ENCODE data around the gene SLC22A7.

DNA sequence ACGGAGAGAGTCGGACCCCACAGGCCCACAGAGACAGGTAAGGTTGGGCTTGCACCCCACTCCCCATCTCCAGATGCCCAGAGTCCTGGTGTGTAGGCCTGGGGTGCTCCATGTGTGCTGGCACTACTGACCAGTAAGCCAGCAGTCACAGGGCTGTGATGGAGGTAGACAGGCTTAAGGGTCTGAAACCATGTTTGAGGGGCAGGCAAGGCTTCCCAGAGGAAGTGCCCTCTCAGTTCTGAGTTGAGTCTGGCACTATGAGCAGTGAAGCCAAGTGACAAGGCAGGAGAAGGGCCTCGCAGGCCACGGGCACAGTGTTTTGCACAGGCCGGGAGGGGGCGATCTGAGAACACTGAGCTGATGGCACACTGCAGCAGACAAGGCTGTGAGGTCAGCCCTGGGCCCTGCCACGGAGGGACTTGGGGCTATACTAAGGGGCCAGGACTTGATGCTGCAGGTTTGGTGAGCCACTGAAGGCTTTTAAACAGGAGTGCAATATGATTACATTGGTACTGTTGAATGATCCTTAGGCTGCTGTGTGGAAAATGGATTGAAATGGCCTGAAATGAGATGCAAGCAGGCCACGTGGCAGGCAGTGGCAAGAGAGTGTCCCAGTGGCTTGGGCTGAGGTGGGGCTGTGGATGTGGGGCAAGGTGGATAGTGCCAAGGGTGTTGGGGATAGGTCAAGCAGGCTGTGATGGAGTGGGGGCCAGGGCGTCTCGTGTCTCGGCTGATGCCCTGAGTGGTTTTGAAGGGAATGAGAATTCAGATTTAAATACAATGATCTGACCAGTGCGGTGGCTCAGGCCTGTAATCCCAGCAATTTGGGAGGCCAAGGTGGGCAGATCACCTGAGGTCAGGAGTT, 34.5 kb upstream of the SLC22A7 start:
- TF ChIP-seq, protein P1, sequence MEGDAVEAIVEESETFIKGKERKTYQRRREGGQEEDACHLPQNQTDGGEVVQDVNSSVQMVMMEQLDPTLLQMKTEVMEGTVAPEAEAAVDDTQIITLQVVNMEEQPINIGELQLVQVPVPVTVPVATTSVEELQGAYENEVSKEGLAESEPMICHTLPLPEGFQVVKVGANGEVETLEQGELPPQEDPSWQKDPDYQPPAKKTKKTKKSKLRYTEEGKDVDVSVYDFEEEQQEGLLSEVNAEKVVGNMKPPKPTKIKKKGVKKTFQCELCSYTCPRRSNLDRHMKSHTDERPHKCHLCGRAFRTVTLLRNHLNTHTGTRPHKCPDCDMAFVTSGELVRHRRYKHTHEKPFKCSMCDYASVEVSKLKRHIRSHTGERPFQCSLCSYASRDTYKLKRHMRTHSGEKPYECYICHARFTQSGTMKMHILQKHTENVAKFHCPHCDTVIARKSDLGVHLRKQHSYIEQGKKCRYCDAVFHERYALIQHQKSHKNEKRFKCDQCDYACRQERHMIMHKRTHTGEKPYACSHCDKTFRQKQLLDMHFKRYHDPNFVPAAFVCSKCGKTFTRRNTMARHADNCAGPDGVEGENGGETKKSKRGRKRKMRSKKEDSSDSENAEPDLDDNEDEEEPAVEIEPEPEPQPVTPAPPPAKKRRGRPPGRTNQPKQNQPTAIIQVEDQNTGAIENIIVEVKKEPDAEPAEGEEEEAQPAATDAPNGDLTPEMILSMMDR (conservative IDR thresholded peaks at IDR 0.05; ENCODE audit: low read depth in 2 of 2), result peak; percentile 72 to 98
- TF ChIP-seq, protein P2, sequence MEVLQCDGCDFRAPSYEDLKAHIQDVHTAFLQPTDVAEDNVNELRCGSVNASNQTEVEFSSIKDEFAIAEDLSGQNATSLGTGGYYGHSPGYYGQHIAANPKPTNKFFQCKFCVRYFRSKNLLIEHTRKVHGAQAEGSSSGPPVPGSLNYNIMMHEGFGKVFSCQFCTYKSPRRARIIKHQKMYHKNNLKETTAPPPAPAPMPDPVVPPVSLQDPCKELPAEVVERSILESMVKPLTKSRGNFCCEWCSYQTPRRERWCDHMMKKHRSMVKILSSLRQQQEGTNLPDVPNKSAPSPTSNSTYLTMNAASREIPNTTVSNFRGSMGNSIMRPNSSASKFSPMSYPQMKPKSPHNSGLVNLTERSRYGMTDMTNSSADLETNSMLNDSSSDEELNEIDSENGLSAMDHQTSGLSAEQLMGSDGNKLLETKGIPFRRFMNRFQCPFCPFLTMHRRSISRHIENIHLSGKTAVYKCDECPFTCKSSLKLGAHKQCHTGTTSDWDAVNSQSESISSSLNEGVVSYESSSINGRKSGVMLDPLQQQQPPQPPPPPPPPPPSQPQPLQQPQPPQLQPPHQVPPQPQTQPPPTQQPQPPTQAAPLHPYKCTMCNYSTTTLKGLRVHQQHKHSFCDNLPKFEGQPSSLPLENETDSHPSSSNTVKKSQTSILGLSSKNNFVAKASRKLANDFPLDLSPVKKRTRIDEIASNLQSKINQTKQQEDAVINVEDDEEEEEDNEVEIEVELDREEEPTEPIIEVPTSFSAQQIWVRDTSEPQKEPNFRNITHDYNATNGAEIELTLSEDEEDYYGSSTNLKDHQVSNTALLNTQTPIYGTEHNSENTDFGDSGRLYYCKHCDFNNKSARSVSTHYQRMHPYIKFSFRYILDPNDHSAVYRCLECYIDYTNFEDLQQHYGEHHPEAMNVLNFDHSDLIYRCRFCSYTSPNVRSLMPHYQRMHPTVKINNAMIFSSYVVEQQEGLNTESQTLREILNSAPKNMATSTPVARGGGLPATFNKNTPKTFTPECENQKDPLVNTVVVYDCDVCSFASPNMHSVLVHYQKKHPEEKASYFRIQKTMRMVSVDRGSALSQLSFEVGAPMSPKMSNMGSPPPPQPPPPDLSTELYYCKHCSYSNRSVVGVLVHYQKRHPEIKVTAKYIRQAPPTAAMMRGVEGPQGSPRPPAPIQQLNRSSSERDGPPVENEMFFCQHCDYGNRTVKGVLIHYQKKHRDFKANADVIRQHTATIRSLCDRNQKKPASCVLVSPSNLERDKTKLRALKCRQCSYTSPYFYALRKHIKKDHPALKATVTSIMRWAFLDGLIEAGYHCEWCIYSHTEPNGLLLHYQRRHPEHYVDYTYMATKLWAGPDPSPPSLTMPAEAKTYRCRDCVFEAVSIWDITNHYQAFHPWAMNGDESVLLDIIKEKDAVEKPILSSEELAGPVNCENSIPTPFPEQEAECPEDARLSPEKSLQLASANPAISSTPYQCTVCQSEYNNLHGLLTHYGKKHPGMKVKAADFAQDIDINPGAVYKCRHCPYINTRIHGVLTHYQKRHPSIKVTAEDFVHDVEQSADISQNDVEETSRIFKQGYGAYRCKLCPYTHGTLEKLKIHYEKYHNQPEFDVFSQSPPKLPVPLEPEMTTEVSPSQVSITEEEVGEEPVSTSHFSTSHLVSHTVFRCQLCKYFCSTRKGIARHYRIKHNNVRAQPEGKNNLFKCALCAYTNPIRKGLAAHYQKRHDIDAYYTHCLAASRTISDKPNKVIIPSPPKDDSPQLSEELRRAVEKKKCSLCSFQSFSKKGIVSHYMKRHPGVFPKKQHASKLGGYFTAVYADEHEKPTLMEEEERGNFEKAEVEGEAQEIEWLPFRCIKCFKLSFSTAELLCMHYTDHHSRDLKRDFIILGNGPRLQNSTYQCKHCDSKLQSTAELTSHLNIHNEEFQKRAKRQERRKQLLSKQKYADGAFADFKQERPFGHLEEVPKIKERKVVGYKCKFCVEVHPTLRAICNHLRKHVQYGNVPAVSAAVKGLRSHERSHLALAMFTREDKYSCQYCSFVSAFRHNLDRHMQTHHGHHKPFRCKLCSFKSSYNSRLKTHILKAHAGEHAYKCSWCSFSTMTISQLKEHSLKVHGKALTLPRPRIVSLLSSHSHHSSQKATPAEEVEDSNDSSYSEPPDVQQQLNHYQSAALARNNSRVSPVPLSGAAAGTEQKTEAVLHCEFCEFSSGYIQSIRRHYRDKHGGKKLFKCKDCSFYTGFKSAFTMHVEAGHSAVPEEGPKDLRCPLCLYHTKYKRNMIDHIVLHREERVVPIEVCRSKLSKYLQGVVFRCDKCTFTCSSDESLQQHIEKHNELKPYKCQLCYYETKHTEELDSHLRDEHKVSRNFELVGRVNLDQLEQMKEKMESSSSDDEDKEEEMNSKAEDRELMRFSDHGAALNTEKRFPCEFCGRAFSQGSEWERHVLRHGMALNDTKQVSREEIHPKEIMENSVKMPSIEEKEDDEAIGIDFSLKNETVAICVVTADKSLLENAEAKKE (CRISPR knock-in tag; IDR thresholded peaks at IDR 0.05), result no peak
- TF ChIP-seq EZH2 (IDR thresholded peaks at IDR 0.05; ENCODE audit: low read depth, unreplicated experiment) (no peak), EZH2phosphoT487 (IDR thresholded peaks at IDR 0.05; ENCODE audit: unreplicated experiment) (no peak), POLR2AphosphoS5 (IDR thresholded peaks at IDR 0.05; ENCODE audit: low read depth) (no peak), CREB1 (CRISPR knock-in tag; IDR thresholded peaks at IDR 0.05; ENCODE audit: low read depth) (no peak), ZNF331 (CRISPR knock-in tag; IDR thresholded peaks at IDR 0.05; ENCODE audit: low read depth) (no peak)
- TF ChIP-seq, protein P3, sequence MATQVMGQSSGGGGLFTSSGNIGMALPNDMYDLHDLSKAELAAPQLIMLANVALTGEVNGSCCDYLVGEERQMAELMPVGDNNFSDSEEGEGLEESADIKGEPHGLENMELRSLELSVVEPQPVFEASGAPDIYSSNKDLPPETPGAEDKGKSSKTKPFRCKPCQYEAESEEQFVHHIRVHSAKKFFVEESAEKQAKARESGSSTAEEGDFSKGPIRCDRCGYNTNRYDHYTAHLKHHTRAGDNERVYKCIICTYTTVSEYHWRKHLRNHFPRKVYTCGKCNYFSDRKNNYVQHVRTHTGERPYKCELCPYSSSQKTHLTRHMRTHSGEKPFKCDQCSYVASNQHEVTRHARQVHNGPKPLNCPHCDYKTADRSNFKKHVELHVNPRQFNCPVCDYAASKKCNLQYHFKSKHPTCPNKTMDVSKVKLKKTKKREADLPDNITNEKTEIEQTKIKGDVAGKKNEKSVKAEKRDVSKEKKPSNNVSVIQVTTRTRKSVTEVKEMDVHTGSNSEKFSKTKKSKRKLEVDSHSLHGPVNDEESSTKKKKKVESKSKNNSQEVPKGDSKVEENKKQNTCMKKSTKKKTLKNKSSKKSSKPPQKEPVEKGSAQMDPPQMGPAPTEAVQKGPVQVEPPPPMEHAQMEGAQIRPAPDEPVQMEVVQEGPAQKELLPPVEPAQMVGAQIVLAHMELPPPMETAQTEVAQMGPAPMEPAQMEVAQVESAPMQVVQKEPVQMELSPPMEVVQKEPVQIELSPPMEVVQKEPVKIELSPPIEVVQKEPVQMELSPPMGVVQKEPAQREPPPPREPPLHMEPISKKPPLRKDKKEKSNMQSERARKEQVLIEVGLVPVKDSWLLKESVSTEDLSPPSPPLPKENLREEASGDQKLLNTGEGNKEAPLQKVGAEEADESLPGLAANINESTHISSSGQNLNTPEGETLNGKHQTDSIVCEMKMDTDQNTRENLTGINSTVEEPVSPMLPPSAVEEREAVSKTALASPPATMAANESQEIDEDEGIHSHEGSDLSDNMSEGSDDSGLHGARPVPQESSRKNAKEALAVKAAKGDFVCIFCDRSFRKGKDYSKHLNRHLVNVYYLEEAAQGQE (IDR thresholded peaks at IDR 0.05; ENCODE audit: unreplicated experiment), result no peak
- TF ChIP-seq, protein P4, sequence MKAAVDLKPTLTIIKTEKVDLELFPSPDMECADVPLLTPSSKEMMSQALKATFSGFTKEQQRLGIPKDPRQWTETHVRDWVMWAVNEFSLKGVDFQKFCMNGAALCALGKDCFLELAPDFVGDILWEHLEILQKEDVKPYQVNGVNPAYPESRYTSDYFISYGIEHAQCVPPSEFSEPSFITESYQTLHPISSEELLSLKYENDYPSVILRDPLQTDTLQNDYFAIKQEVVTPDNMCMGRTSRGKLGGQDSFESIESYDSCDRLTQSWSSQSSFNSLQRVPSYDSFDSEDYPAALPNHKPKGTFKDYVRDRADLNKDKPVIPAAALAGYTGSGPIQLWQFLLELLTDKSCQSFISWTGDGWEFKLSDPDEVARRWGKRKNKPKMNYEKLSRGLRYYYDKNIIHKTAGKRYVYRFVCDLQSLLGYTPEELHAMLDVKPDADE (IDR thresholded peaks at IDR 0.05), result no peak
